Mesendoderm (in vitro differentiated cells): Measurements from ENCODE around the gene DNAJC21.
"Not testable (repeated sequence)": the region's sequence is repeated elsewhere in the genome, so short reads cannot be mapped to it uniquely, and the experiment has no call there.

Source experiments
- DNase-seq: peaks from one replicate; pipeline ENCODE4 v3.0.0; 2013
- H2AK5ac ChIP-seq: 2 replicates; pipeline ENCODE4 v1.6.1; 2013; ENCODE audit warnings: low read length, inconsistent platforms
- H2BK120ac ChIP-seq: 2 replicates; pipeline ENCODE4 v1.6.1; 2013; ENCODE audit warnings: low read depth, mild to moderate bottlenecking, low read length, moderate library complexity, mixed read lengths
- H2BK15ac ChIP-seq: replicated peaks from 2 replicates; pipeline ENCODE4 v1.6.1; 2013; ENCODE audit warnings: low read depth, mild to moderate bottlenecking, moderate library complexity
- H2BK5ac ChIP-seq: 2 replicates; pipeline ENCODE4 v1.6.1; 2013; ENCODE audit warnings: low read length, inconsistent platforms
- H3K18ac ChIP-seq: 2 replicates; pipeline ENCODE4 v1.6.1; 2013; ENCODE audit warnings: mild to moderate bottlenecking, low read length, mixed read lengths
- H3K23ac ChIP-seq: one replicate; pipeline ENCODE4 v1.6.1; 2013; ENCODE audit warnings: low read length
- H3K27ac ChIP-seq: 2 replicates; pipeline ENCODE4 v1.5.1; 2013; ENCODE audit warnings: low read depth, mild to moderate bottlenecking, inconsistent platforms, low read length, moderate library complexity
- H3K27me3 ChIP-seq: 2 replicates; pipeline ENCODE4 v1.6.1; 2013; ENCODE audit warnings: low read length, control low read depth, mild to moderate bottlenecking, inconsistent platforms; ENCODE audit not compliant: insufficient read depth, poor library complexity
- H3K36me3 ChIP-seq: 2 replicates; pipeline ENCODE4 v1.6.1; 2013; ENCODE audit warnings: low read length, inconsistent platforms; ENCODE audit not compliant: control insufficient read depth, insufficient read depth
- H3K4ac ChIP-seq: one replicate; pipeline ENCODE4 v1.6.1; 2013; ENCODE audit warnings: low read depth, mild to moderate bottlenecking, low read length, moderate library complexity
- H3K4me1 ChIP-seq: 2 replicates; pipeline ENCODE4 v1.6.1; 2013; ENCODE audit warnings: low read depth, low read length, inconsistent platforms; ENCODE audit not compliant: control insufficient read depth
- H3K4me2 ChIP-seq: 2 replicates; pipeline ENCODE4 v1.6.1; 2013; ENCODE audit warnings: low read length
- H3K4me3 ChIP-seq: 2 replicates; pipeline ENCODE4 v1.5.1; 2013; ENCODE audit warnings: mild to moderate bottlenecking, low read length
- H3K56ac ChIP-seq: one replicate; pipeline ENCODE4 v1.6.1; 2013; ENCODE audit warnings: low read length
- H3K79me1 ChIP-seq: 2 replicates; pipeline ENCODE4 v1.6.1; 2013; ENCODE audit warnings: low read length, inconsistent platforms
- H3K79me2 ChIP-seq: 2 replicates; pipeline ENCODE4 v1.6.1; 2013; ENCODE audit warnings: mild to moderate bottlenecking, low read length; ENCODE audit not compliant: control insufficient read depth, insufficient read depth
- H3K9ac ChIP-seq: 2 replicates; pipeline ENCODE4 v1.6.1; 2013; ENCODE audit warnings: low read length, inconsistent platforms
- H4K5ac ChIP-seq: one replicate; pipeline ENCODE4 v1.6.1; 2013; ENCODE audit warnings: low read length
- H4K8ac ChIP-seq: one replicate; pipeline ENCODE4 v1.6.1; 2013; ENCODE audit warnings: low read depth, mild to moderate bottlenecking, control low read depth, low read length, moderate library complexity
- WGBS: extraction: QIAGEN DNeasy Blood & Tissue Kit; methylation state at CpG from one replicate; pipeline ENCODE4 v1.1.7; 2013; ENCODE audit warnings: low lambda C conversion rate, missing lambda C conversion rate; ENCODE audit not compliant: insufficient coverage; ENCODE audit errors: extremely low coverage; 5-methylcytosine and 5-hydroxymethylcytosine counted together

The DNAJC21 gene

DNA sequence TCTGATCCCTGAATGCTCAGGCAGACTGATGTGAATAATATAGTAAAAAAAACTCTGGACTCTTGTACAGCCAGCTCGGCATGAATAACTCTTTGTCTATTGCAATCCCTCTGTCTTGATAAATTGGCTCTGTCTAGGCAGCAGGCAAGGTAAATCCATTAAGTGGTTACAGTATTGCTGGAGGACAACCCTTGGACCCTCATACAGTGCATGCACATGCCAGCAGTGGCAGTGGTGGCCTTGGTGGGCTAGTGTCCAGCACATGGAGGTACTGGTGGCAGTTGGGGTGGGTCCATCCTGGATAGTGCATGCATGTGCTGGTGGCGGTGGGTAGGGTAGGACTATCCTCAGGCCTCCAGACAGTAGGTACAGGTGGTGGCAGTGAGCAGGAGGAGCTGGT is 38.9 kb downstream of the DNAJC21 start:
- H3K27ac ChIP-seq, result no peak overlapping the region

DNA sequence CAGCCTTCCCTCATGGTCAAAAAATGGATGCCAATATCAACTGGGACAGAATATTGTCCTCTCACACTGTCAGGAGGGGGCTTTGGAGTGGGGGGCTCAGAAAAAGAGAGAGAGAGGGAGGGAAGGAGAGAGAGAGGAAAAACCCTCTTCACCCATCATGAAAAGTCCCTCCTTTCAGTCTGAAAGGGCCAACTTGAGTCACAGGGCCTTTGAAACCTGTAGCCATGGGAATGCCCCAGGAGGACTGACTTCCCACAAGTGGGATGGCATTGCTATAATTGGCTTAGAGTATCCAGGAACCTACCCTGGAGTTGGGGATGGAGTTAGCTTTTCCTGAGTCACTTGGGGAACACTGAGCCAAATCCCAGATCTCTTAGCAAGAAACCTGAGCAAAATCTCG is 41.2 kb downstream of the DNAJC21 start:
- no peaks in the 10 kb centered on the region for H3K36me3 ChIP-seq
- H2BK120ac ChIP-seq, result no peak overlapping the region
- H3K27me3 ChIP-seq, result no peaks in the 10 kb centered on the region
- WGBS, result no CpG with 5 or more reads among the region's 1 CpG
- H3K4me3 ChIP-seq, result no peak overlapping the region
- no peak overlapping the region for H4K8ac ChIP-seq
- no peak overlapping the region for H3K4me2 ChIP-seq
- H2AK5ac ChIP-seq, result no peak overlapping the region
- H3K9ac ChIP-seq, result no peak overlapping the region
- no peak overlapping the region for H2BK15ac ChIP-seq
- H3K79me2 ChIP-seq, result no peaks in the 10 kb centered on the region
- no peak overlapping the region for H4K5ac ChIP-seq
- no peak overlapping the region for H3K56ac ChIP-seq
- no peaks in the 10 kb centered on the region for H3K4me1 ChIP-seq
- H2BK5ac ChIP-seq, result no peak overlapping the region
- H3K4ac ChIP-seq, result no peak overlapping the region
- peak overlapping the region; percentile 40 for H3K27ac ChIP-seq
- H3K79me1 ChIP-seq, result no peaks in the 10 kb centered on the region
- no peak overlapping the region for H3K23ac ChIP-seq
- DNase-seq, result no peak
- no peak overlapping the region for H3K18ac ChIP-seq

More for the DNA sequence above, 38.9 kb downstream of the DNAJC21 start:
- Histone ChIP-seq H4K5ac (no peak overlapping the region), H2BK15ac (no peak overlapping the region), H3K4ac (no peak overlapping the region), H3K79me1 (no peaks in the 10 kb centered on the region), H2BK120ac (no peak overlapping the region), H3K23ac (no peak overlapping the region), H4K8ac (no peak overlapping the region), H2AK5ac (no peak overlapping the region), H3K4me3 (no peak overlapping the region), H3K56ac (no peak overlapping the region), H3K9ac (no peak overlapping the region), H3K79me2 (no peaks in the 10 kb centered on the region), H3K4me2 (no peak overlapping the region), H3K27me3 (no peaks in the 10 kb centered on the region), H2BK5ac (no peak overlapping the region), H3K4me1 (no peaks in the 10 kb centered on the region), H3K18ac (no peak overlapping the region), H3K36me3 (no peaks in the 10 kb centered on the region)
- WGBS, result no CpG with 5 or more reads among the region's 2 CpGs
- no peak for DNase-seq

- not testable (repeated sequence) for H2BK120ac ChIP-seq, DNase-seq, H3K4me3 ChIP-seq, H3K23ac ChIP-seq, H3K27me3 ChIP-seq, H3K79me1 ChIP-seq, H2BK5ac ChIP-seq, H3K4ac ChIP-seq, H3K56ac ChIP-seq, H3K79me2 ChIP-seq, H3K4me2 ChIP-seq, H3K4me1 ChIP-seq, H3K18ac ChIP-seq, H4K8ac ChIP-seq, H3K9ac ChIP-seq, H4K5ac ChIP-seq, H3K27ac ChIP-seq, H2BK15ac ChIP-seq, H2AK5ac ChIP-seq, H3K36me3 ChIP-seq
- WGBS, result no CpG with 5 or more reads among the region's 4 CpGs
These were observed 42.3 kb downstream of the DNAJC21 start for GRCh38 chr5:34971655-34972054.

- Histone ChIP-seq H4K8ac (no peak overlapping the region), H3K4me3 (no peak overlapping the region), H3K18ac (no peak overlapping the region), H3K27ac (no peak overlapping the region), H3K27me3 (no peaks in the 10 kb centered on the region), H2BK120ac (no peak overlapping the region), H3K23ac (no peak overlapping the region), H3K79me2 (no peaks in the 10 kb centered on the region), H3K4ac (no peak overlapping the region), H2BK15ac (no peak overlapping the region), H3K4me2 (no peak overlapping the region), H3K79me1 (no peaks in the 10 kb centered on the region), H4K5ac (no peak overlapping the region), H3K36me3 (no peaks in the 10 kb centered on the region), H2BK5ac (no peak overlapping the region), H3K4me1 (no peaks in the 10 kb centered on the region), H3K56ac (no peak overlapping the region), H3K9ac (no peak overlapping the region), H2AK5ac (no peak overlapping the region)
- peak; percentile 25 for DNase-seq
- WGBS, result no CpG with 5 or more reads among the region's 5 CpGs
These were observed 47.0 kb downstream of the DNAJC21 start for GRCh38 chr5:34976347-34976746.

DNA sequence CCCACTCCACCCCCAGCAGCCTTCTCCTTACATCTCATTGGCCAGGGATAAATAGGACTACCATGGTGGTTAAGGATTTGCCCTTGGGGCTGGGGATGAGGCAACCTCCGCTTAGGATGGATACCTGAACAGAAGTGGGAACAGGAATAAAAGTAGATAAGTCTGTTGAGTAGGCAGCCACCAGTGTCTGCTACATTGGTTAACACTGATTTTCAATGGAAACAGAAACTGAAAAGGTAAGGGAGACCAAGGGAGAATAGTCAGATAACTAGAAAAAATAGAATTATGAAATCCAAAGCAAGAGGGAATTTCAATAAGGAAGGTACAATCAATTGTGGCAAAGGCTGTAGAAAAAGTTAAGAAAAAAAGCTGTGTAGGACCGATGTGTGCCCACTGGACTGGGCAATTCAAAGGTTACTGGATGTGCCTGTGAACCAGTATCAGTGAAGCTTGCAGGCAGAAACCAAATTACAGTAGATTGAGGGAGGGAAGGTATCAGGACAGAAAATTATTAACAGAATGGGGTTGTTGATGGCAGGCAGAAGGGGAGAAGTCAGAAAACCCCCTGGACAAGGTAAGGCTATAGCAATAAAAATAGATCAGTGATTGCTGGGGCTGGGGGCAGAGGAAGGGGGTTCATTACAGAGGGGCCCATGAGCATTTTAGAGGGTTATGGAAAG is 48.7 kb downstream of the DNAJC21 start:
- WGBS, result no CpG with 5 or more reads among the region's 2 CpGs
- Histone ChIP-seq H3K79me2 (no peaks in the 10 kb centered on the region), H3K9ac (no peak overlapping the region), H3K27ac (no peak overlapping the region), H2AK5ac (no peak overlapping the region), H4K8ac (no peak overlapping the region), H3K27me3 (no peaks in the 10 kb centered on the region), H3K18ac (no peak overlapping the region), H3K23ac (no peak overlapping the region), H3K36me3 (no peaks in the 10 kb centered on the region), H3K4ac (no peak overlapping the region), H3K4me1 (no peaks in the 10 kb centered on the region), H3K79me1 (no peaks in the 10 kb centered on the region), H2BK120ac (no peak overlapping the region), H2BK5ac (no peak overlapping the region), H3K4me2 (no peak overlapping the region), H3K4me3 (no peak overlapping the region), H4K5ac (no peak overlapping the region), H3K56ac (no peak overlapping the region), H2BK15ac (no peak overlapping the region)
- DNase-seq, result no peak

GRCh38 chr5:34978681-34979080 is 49.3 kb downstream of the DNAJC21 start:
- Histone ChIP-seq H3K79me1 (no peaks in the 10 kb centered on the region), H3K79me2 (no peaks in the 10 kb centered on the region), H3K4ac (no peak overlapping the region), H2BK5ac (no peak overlapping the region), H2BK120ac (no peak overlapping the region), H4K5ac (no peak overlapping the region), H2AK5ac (no peak overlapping the region), H3K9ac (no peak overlapping the region), H3K56ac (no peak overlapping the region), H4K8ac (no peak overlapping the region), H3K4me2 (no peak overlapping the region), H3K23ac (no peak overlapping the region), H3K27ac (no peak overlapping the region), H3K4me3 (no peak overlapping the region), H3K36me3 (no peaks in the 10 kb centered on the region), H2BK15ac (no peak overlapping the region), H3K4me1 (no peaks in the 10 kb centered on the region), H3K18ac (no peak overlapping the region), H3K27me3 (no peaks in the 10 kb centered on the region)
- DNase-seq, result no peak
- no CpG with 5 or more reads among the region's 4 CpGs for WGBS
